GM12892 (cell line): Measurements from ENCODE around the gene EPS8L3.

Source experiments
- DNase-seq: peaks from one replicate; pipeline ENCODE4 v3.0.0; 2011; ENCODE audit not compliant: insufficient read length
- FAIRE-seq: peaks from 2 replicates; lab custom pipeline; 2011; peaks lifted over from hg19 to GRCh38; lab: Jason Lieb, UNC
- POLR2A ChIP-seq: IDR thresholded peaks from 2 replicates; pipeline ENCODE4 v1.6.1; 2011; ENCODE audit warnings: low read depth, low read length, control low read depth
- POLR2AphosphoS5 ChIP-seq: IDR thresholded peaks from 2 replicates; pipeline ENCODE4 v1.6.1; 2011; ENCODE audit warnings: low read depth, low read length, control low read depth
- TAF1 ChIP-seq: IDR thresholded peaks from 2 replicates; pipeline ENCODE4 v1.6.1; 2011; ENCODE audit warnings: low read depth, mild to moderate bottlenecking, control low read depth, low read length, borderline replicate concordance

EPS8L3 gene

GRCh38 chr1:109740615-109741373 is 22.9 kb downstream of the EPS8L3 start, which contains the start of gene GSTM3:
TSS of gene GSTM3 (minus strand) at chr1:109741038. CDS start at chr1:109740287, 751 bp downstream.
- no peak for TF ChIP-seq POLR2AphosphoS5
- TF ChIP-seq TAF1: no peak
- no peak for TF ChIP-seq POLR2A
- no peak for DNase-seq
- no peak for FAIRE-seq

GRCh38 chr1:109739738-109740614 is 23.7 kb downstream of the EPS8L3 start:
- TF ChIP-seq POLR2A (no peak), POLR2AphosphoS5 (no peak), TAF1 (no peak)
- FAIRE-seq (no peak), DNase-seq (peak; percentile 59)

GRCh38 chr1:109733236-109733870 is 30.4 kb downstream of the EPS8L3 start:
- TF ChIP-seq TAF1 (no peak), POLR2A (no peak), POLR2AphosphoS5 (no peak)
- FAIRE-seq (no peak), DNase-seq (no peak)

- no peak for TF ChIP-seq TAF1
- no peak for TF ChIP-seq POLR2A
- no peak for TF ChIP-seq POLR2AphosphoS5
- DNase-seq (no peak), FAIRE-seq (no peak)
These were observed 31.3 kb downstream of the EPS8L3 start for GRCh38 chr1:109732390-109732881.

- DNase-seq (no peak), FAIRE-seq (no peak)
- TF ChIP-seq TAF1 (no peak), POLR2A (no peak), POLR2AphosphoS5 (no peak)
These were observed 33.1 kb downstream of the EPS8L3 start for GRCh38 chr1:109730666-109731065.

GRCh38 chr1:109728870-109729269 is 34.9 kb downstream of the EPS8L3 start:
- FAIRE-seq (no peak), DNase-seq (no peak)
- TF ChIP-seq POLR2AphosphoS5 (no peak), POLR2A (no peak), TAF1 (no peak)

- FAIRE-seq: no peak
- no peak for TF ChIP-seq POLR2AphosphoS5
- TF ChIP-seq POLR2A: no peak
- no peak for TF ChIP-seq TAF1
- DNase-seq: no peak
These were observed 36.9 kb downstream of the EPS8L3 start for GRCh38 chr1:109726728-109727373.

- no peak for FAIRE-seq
- TF ChIP-seq POLR2A: no peak
- no peak for TF ChIP-seq POLR2AphosphoS5
- no peak for TF ChIP-seq TAF1
- no peak for DNase-seq
These were observed 37.7 kb downstream of the EPS8L3 start for GRCh38 chr1:109726007-109726406.

DNA sequence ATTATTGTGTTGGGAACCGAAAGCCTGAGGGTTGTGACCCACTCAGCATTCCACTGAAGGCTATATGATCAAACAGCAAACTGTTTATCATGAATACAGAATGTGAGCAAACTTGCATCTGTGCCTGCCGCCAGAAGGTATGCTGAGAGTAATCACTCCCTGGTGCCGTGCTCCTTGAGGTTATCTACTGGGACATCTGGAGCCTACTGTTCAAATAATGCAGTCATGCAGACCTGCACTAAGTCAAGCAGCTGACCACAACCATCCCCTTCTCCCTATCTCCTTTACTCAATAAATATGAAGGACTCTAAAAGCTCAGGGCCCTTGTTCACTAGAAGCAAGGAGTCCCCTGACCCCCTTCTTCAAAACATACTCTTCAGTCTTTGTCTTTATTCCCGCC is 38.2 kb downstream of the EPS8L3 start:
- DNase-seq: no peak
- FAIRE-seq: no peak
- TF ChIP-seq TAF1 (no peak), POLR2A (no peak), POLR2AphosphoS5 (no peak)

DNA sequence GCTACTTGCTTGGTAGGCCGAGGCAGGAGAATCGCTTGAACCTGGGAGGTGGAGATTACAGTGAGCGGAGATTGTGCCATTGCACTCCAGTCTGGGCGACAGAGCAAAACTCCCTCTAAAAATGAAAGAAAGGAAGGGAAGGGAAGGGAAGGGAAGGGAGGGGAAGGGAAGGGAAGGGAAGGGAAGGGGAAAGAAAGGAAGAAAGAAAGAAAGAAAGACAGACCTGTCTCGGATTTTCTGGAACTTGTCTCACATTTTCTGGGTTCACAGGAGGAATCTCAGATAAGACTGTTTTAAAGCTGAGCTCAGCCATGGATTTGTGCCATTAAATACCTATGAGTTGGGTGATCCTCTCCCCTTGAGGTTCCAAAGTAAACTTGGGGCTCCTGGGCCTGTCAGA is 38.8 kb downstream of the EPS8L3 start:
- DNase-seq (no peak), FAIRE-seq (no peak)
- no peak for TF ChIP-seq POLR2AphosphoS5

GRCh38 chr1:109722908-109723691 is 40.6 kb downstream of the EPS8L3 start:
- no peak for TF ChIP-seq POLR2A
- TF ChIP-seq TAF1: no peak
- TF ChIP-seq POLR2AphosphoS5: no peak
- FAIRE-seq (no peak), DNase-seq (no peak)
